Measurements from ENCODE around the gene GPR63.

GPR63 gene

GRCh38 chr6:96849615-96850014 is 12.3 kb upstream of the GPR63 start:
- TF ChIP-seq CTCF (IDR thresholded peaks at IDR 0.05; ENCODE audit: low read depth, low read length) = no peak
- DNase-seq (ENCODE audit: extremely low read depth, low read depth) = no peak

GRCh38 chr6:96844530-96844929 is 7.3 kb upstream of the GPR63 start:
- no peak for TF ChIP-seq CTCF (IDR thresholded peaks at IDR 0.05; ENCODE audit: low read depth, low read length)
- no peak for DNase-seq (ENCODE audit: extremely low read depth, low read depth)

GRCh38 chr6:96841345-96841744 is 4.1 kb upstream of the GPR63 start:
- TF ChIP-seq CTCF (IDR thresholded peaks at IDR 0.05; ENCODE audit: low read depth, low read length) = no peak
- DNase-seq (ENCODE audit: extremely low read depth, low read depth) = no peak

GRCh38 chr6:96836631-96837080 is 621 bp downstream of the GPR63 start:
- no peak for TF ChIP-seq CTCF (IDR thresholded peaks at IDR 0.05; ENCODE audit: low read depth, low read length)
- DNase-seq (ENCODE audit: extremely low read depth, low read depth) = no peak

- no peak for DNase-seq (ENCODE audit: extremely low read depth, low read depth)
- TF ChIP-seq CTCF (IDR thresholded peaks at IDR 0.05; ENCODE audit: low read depth, low read length) = no peak
These were observed 3.2 kb downstream of the GPR63 start for GRCh38 chr6:96834070-96834469.

- TF ChIP-seq CTCF (IDR thresholded peaks at IDR 0.05; ENCODE audit: low read depth, low read length) = no peak
- DNase-seq (ENCODE audit: extremely low read depth, low read depth) = no peak
These were observed 4.5 kb downstream of the GPR63 start for GRCh38 chr6:96832780-96833179.

- TF ChIP-seq CTCF (IDR thresholded peaks at IDR 0.05; ENCODE audit: low read depth, low read length) = no peak
- no peak for DNase-seq (ENCODE audit: extremely low read depth, low read depth)
These were observed 10.4 kb downstream of the GPR63 start for GRCh38 chr6:96826865-96827264.
